Mesenchymal stem cell (in vitro differentiated cells and primary cell): ENCODE results near the gene RUNX2.

Source experiments
- DNase-seq: peaks from one replicate; pipeline ENCODE4 v3.0.0-alpha.2; 2013
- H2AFZ ChIP-seq: one replicate; pipeline ENCODE4 v1.6.1; 2013; ENCODE audit warnings: low read depth, mild to moderate bottlenecking, control low read depth, inconsistent platforms, low read length, moderate library complexity
- H2AK5ac ChIP-seq: 2 replicates; pipeline ENCODE4 v1.6.1; 2013; ENCODE audit warnings: low read length, moderate library complexity, mild to moderate bottlenecking, inconsistent platforms; ENCODE audit not compliant: severe bottlenecking
- H2BK120ac ChIP-seq: one replicate; pipeline ENCODE4 v1.6.1; 2013; ENCODE audit warnings: low read depth, mild to moderate bottlenecking, inconsistent platforms, low read length, moderate library complexity
- H2BK12ac ChIP-seq, 2 experiments: one replicate each; pipeline ENCODE4 v1.6.1; 2013; ENCODE audit warnings: inconsistent platforms in 2 of 2, low read length in 2 of 2, mild to moderate bottlenecking in 2 of 2, moderate library complexity in 2 of 2, control low read depth in 1 of 2
- H2BK15ac ChIP-seq: one replicate; pipeline ENCODE4 v1.6.1; 2013; ENCODE audit warnings: mild to moderate bottlenecking, low read depth, inconsistent platforms; ENCODE audit not compliant: poor library complexity, severe bottlenecking
- H2BK5ac ChIP-seq: 2 replicates; pipeline ENCODE4 v1.6.1; 2013; ENCODE audit warnings: low read depth, mild to moderate bottlenecking, low read length, control low read depth, inconsistent platforms; ENCODE audit not compliant: poor library complexity, severe bottlenecking
- H3K14ac ChIP-seq, 2 experiments: one replicate each; pipeline ENCODE4 v1.6.1; 2013; ENCODE audit warnings: inconsistent platforms in 2 of 2, low read length in 2 of 2, control low read depth in 1 of 2, mild to moderate bottlenecking in 1 of 2, moderate library complexity in 1 of 2
- H3K18ac ChIP-seq, 2 experiments: one replicate each; pipeline ENCODE4 v1.6.1; 2013; ENCODE audit warnings: inconsistent platforms in 2 of 2, low read length in 2 of 2, control low read depth in 1 of 2, low read depth in 1 of 2, mild to moderate bottlenecking in 1 of 2
- H3K23ac ChIP-seq, 2 experiments: one replicate each; pipeline ENCODE4 v1.6.1; 2013; ENCODE audit warnings: inconsistent platforms in 2 of 2, low read length in 2 of 2, mild to moderate bottlenecking in 2 of 2, moderate library complexity in 2 of 2, control low read depth in 1 of 2
- H3K27ac ChIP-seq: 2 replicates; pipeline ENCODE4 v1.5.1; 2013; ENCODE audit warnings: mild to moderate bottlenecking, moderate library complexity, low read length, control low read depth, inconsistent platforms; ENCODE audit not compliant: poor library complexity, severe bottlenecking
- H3K27me3 ChIP-seq, 2 experiments: 2 replicates each; pipeline versions ENCODE4 v1.6.1 to v1.7.0; 2013; ENCODE audit warnings: low read length in 2 of 2, mild to moderate bottlenecking in 2 of 2, moderate library complexity in 2 of 2, control low read depth in 1 of 2, inconsistent platforms in 1 of 2; ENCODE audit not compliant: control insufficient read depth in 1 of 2, insufficient read depth in 1 of 2
- H3K36me3 ChIP-seq, 2 experiments: 2 replicates each; pipeline versions ENCODE4 v1.6.1 to v1.7.0; 2013; ENCODE audit warnings: low read length in 2 of 2, control low read depth in 1 of 2, inconsistent platforms in 1 of 2, low read depth in 1 of 2, mild to moderate bottlenecking in 1 of 2; ENCODE audit not compliant: insufficient read depth in 2 of 2, control insufficient read depth in 1 of 2
- H3K4ac ChIP-seq, 2 experiments: one replicate each; pipeline ENCODE4 v1.6.1; 2013; ENCODE audit warnings: inconsistent platforms in 2 of 2, low read length in 2 of 2, mild to moderate bottlenecking in 2 of 2, moderate library complexity in 2 of 2, control low read depth in 1 of 2, low read depth in 1 of 2
- H3K4me1 ChIP-seq: 2 replicates; pipeline ENCODE4 v1.6.1; 2013; ENCODE audit warnings: low read depth, low read length, control low read depth; ENCODE audit not compliant: control insufficient read depth, insufficient read depth
- H3K4me2 ChIP-seq: 2 replicates; pipeline ENCODE4 v1.6.1; 2013; ENCODE audit warnings: low read length, mild to moderate bottlenecking, inconsistent platforms; ENCODE audit not compliant: poor library complexity, severe bottlenecking
- H3K4me3 ChIP-seq, 2 experiments: 2 replicates each; pipeline versions ENCODE4 v1.5.1 to v1.7.0; 2013; ENCODE audit warnings: low read length in 2 of 2, mild to moderate bottlenecking in 2 of 2, control low read depth in 1 of 2, low read depth in 1 of 2; ENCODE audit not compliant: insufficient read depth in 1 of 2
- H3K79me1 ChIP-seq: replicated peaks from 2 replicates; pipeline ENCODE4 v1.6.1; 2013; ENCODE audit warnings: mild to moderate bottlenecking, control low read depth, low read length, inconsistent platforms; ENCODE audit not compliant: poor library complexity, severe bottlenecking
- H3K9ac ChIP-seq: 2 replicates; pipeline ENCODE4 v1.7.0; 2013; ENCODE audit warnings: mild to moderate bottlenecking, low read length, moderate library complexity
- H3K9me3 ChIP-seq: 2 replicates; pipeline ENCODE4 v1.7.0; 2013; ENCODE audit warnings: mild to moderate bottlenecking, low read length; ENCODE audit not compliant: control insufficient read depth
- H4K8ac ChIP-seq: one replicate; pipeline ENCODE4 v1.6.1; 2013; ENCODE audit warnings: inconsistent platforms, mild to moderate bottlenecking, low read length, moderate library complexity
- H4K91ac ChIP-seq: one replicate; pipeline ENCODE4 v1.6.1; 2013; ENCODE audit warnings: mild to moderate bottlenecking, low read length, inconsistent platforms
- WGBS: methylation state at CpG from one replicate; pipeline ENCODE4 v1.1.7; 2013; ENCODE audit warnings: mixed read lengths; 5-methylcytosine and 5-hydroxymethylcytosine counted together

The RUNX2 gene

DNA sequence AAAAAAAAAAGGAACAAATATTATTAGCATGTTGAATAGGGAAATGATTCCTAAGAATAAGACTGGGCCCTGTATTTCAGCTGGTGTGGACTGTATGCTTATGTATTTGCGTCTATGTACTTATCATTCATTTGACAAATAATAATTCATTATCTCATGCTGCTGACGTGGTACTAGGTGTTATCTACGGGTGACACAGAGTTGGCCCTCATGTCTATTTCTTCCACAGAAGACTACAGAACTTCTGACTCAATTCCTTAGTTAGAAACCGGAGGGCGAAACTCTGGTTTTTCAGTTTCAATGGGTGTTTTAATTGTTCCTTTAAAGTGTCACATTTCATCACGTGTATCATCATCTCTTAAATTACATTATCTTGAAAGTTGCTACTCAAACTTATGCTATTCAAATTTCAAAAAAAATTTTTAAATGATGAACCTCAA, 381.7 kb downstream of the RUNX2 start:
- Histone ChIP-seq H3K9ac (no peak overlapping the region), H4K91ac (no peak overlapping the region), H3K79me1 (no peaks in the 10 kb centered on the region), H3K4me2 (no peak overlapping the region), H2AFZ (no peak overlapping the region), H3K4ac (no peak overlapping the region), H3K4me1 (peaks cover 8% of the 10 kb centered on the region), H4K8ac (no peak overlapping the region), H3K27ac (no peak overlapping the region), H3K9me3 (no peaks in the 10 kb centered on the region), H2BK120ac (no peak overlapping the region), H3K4me3 (no peak overlapping the region), H3K18ac (no peak overlapping the region), H2BK15ac (no peak overlapping the region), H2BK12ac (no peak overlapping the region), H3K27me3 (no peaks in the 10 kb centered on the region), H2BK5ac (no peak overlapping the region), H3K36me3 (no peaks in the 10 kb centered on the region), H2AK5ac (no peak overlapping the region), H3K23ac (no peak overlapping the region), H3K14ac (no peak overlapping the region)
- DNase-seq, result no peak
- WGBS, result 84% methylated on average over 2 of the region's 6 CpGs

GRCh38 chr6:45710304-45710821, 382.2 kb downstream of the RUNX2 start:
- Histone ChIP-seq H3K36me3 (no peaks in the 10 kb centered on the region), H2AFZ (no peak overlapping the region), H2BK120ac (no peak overlapping the region), H3K23ac (no peak overlapping the region), H3K9ac (no peak overlapping the region), H3K4me2 (no peak overlapping the region), H3K9me3 (no peaks in the 10 kb centered on the region), H3K79me1 (no peaks in the 10 kb centered on the region), H2AK5ac (peak overlapping the region; percentile 28), H3K14ac (no peak overlapping the region), H3K27me3 (no peaks in the 10 kb centered on the region), H4K8ac (peak overlapping the region; percentile 46), H4K91ac (peak overlapping the region; percentile 57), H3K27ac (no peak overlapping the region), H3K4ac (peak overlapping the region in 1 of 2 experiments; percentile 26), H3K4me3 (no peak overlapping the region), H2BK12ac (peak overlapping the region in 1 of 2 experiments; percentile 79), H2BK15ac (peak overlapping the region; percentile 44), H3K4me1 (peaks cover 8% of the 10 kb centered on the region), H3K18ac (peak overlapping the region; percentile 16 to 31), H2BK5ac (no peak overlapping the region)
- WGBS, result 66% methylated on average over 5 of the region's 5 CpGs
- DNase-seq, result peak; percentile 53

GRCh38 chr6:45712076-45712475, 383.9 kb downstream of the RUNX2 start:
- H3K36me3 ChIP-seq, result no peaks in the 10 kb centered on the region

GRCh38 chr6:45712786-45713185, 384.7 kb downstream of the RUNX2 start:
- H3K36me3 ChIP-seq, result no peaks in the 10 kb centered on the region
- DNase-seq, result no peak
- H3K9me3 ChIP-seq, result no peaks in the 10 kb centered on the region
- H3K79me1 ChIP-seq, result no peaks in the 10 kb centered on the region
- H3K4me1 ChIP-seq, result peaks cover 14% of the 10 kb centered on the region
- WGBS, result 98% methylated on average over 2 of the region's 2 CpGs
- H2BK12ac ChIP-seq, result no peak overlapping the region
- H2AK5ac ChIP-seq, result no peak overlapping the region
- H2BK120ac ChIP-seq, result no peak overlapping the region
- no peak overlapping the region for H3K14ac ChIP-seq
- no peak overlapping the region for H2AFZ ChIP-seq
- H3K4ac ChIP-seq, result no peak overlapping the region
- no peak overlapping the region for H3K9ac ChIP-seq
- H4K8ac ChIP-seq, result no peak overlapping the region
- H3K27ac ChIP-seq, result no peak overlapping the region
- no peak overlapping the region for H2BK5ac ChIP-seq
- H3K23ac ChIP-seq, result no peak overlapping the region
- H3K4me3 ChIP-seq, result no peak overlapping the region
- H3K27me3 ChIP-seq, result no peaks in the 10 kb centered on the region
- H4K91ac ChIP-seq, result no peak overlapping the region
- H3K4me2 ChIP-seq, result no peak overlapping the region
- H3K18ac ChIP-seq, result no peak overlapping the region
- no peak overlapping the region for H2BK15ac ChIP-seq

More at GRCh38 chr6:45712076-45712475, 383.9 kb downstream of the RUNX2 start:
- Histone ChIP-seq H2BK12ac (no peak overlapping the region), H2BK5ac (no peak overlapping the region), H3K4ac (no peak overlapping the region), H3K27ac (no peak overlapping the region), H3K14ac (no peak overlapping the region), H2AFZ (no peak overlapping the region), H3K4me3 (no peak overlapping the region), H3K79me1 (no peaks in the 10 kb centered on the region), H2BK120ac (no peak overlapping the region), H4K91ac (no peak overlapping the region), H3K9me3 (no peaks in the 10 kb centered on the region), H2AK5ac (no peak overlapping the region), H3K18ac (no peak overlapping the region), H3K4me2 (no peak overlapping the region), H3K23ac (no peak overlapping the region), H3K4me1 (peaks cover 14% of the 10 kb centered on the region), H2BK15ac (no peak overlapping the region), H4K8ac (no peak overlapping the region), H3K27me3 (no peaks in the 10 kb centered on the region), H3K9ac (no peak overlapping the region)
- 97% methylated on average over 10 of the region's 11 CpGs for WGBS
- no peak for DNase-seq
